Measurements from ENCODE around the gene LRRC37A3.
"Not testable (repeated sequence)": the region's sequence is repeated elsewhere in the genome, so short reads cannot be mapped to it uniquely, and the experiment has no call there.

Gene LRRC37A3

GRCh38 chr17:64919289-64920025 is at the start of gene LRRC37A3:
Gene LRRC37A3 (minus strand): TSS chr17:64919478. CDS start chr17:64897257, 22,221 bp downstream.
- DNase-seq: peak; percentile 21

DNA sequence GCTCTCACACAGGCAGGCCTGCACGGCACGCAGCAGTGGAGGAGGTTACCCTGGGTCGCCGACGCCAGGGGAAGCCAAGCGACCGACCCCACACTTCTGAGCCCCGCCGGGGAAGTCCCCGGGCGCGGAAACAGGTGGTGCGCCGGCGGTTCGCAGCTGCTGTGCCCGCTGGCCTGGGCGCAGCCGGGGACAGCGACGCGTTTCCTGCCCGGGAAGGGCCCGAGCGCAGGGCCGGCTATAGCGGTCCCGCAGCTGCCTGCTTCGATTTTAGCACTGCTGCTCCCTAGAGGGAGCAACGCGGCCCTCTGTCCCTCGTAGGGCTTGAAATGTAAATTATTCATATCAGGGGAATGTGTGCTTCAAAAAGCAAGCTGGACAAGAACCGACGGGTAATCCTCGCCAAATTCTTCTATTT is 46.6 kb upstream of the LRRC37A3 start:
- not testable (repeated sequence) for DNase-seq

DNA sequence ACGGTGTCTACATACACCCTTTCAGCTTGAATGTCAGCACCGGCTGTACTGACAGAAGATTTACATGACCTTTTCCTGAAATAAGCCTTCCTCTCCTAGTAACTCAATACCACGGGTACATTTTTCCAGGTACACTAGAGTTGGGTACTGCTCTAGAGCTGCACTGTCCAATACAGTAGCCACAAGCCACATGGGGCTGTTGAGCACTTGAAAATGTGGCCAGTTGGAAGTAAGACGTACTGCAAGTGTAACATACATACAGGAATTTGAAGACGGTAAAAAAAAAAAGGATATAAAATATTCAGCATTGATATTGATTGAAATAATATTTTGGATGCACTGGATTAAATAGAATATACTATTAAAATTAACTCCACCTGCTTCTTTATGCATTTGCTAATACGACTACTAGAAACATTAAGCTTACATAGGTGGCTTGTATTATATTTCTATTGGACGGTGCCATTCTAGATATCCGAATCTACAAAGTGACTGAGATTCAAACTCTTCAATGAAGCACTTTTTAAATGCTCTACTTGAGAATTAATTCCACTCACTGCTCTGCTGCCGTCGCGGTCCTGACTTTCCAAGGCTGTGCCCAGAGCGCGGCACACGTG is 46.1 kb upstream of the LRRC37A3 start:
- not testable (repeated sequence) for DNase-seq

DNA sequence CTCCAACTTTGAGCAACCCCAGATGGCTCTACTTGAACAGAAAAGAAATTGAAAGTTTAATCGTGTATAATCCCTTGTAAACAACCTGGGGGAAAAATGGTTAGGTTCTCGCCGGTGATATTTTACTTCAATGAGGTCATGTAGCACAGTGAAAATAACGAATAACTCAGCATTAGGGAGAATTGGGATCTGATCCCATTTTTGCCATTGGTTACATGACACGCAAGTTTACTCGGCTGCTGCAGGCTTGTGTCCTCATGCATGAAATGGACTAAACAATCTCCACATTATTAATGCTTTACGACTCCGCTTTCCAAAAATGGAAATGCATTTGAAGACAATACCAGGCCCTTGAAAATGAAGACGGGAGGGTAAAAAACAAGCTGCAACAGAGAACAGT is 45.5 kb upstream of the LRRC37A3 start:
- DNase-seq: no peak

DNA sequence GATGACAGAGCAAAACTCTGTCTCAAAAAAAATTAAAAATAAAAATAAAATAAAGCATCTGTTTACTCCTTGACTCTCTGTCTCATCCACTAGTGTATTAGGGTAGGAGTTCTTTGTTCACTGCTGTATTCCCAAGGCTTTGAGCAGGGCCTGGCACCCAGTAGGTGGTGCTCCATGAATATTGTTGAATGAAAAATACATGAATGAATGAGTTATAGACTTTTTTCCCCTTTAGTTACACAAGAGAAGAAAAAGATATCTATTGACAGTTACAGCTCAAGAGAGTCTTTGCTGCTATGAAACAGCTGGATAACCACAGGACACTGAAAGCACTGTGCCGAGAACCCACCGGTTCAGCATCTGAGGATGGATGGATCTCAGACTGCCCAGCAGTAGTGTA is 44.5 kb upstream of the LRRC37A3 start:
- not testable (repeated sequence) for DNase-seq

- peak; percentile 28 for DNase-seq
These were observed 42.5 kb upstream of the LRRC37A3 start for GRCh38 chr17:64961563-64962378.

- DNase-seq: no peak
These were observed 32.6 kb upstream of the LRRC37A3 start for GRCh38 chr17:64951877-64952276.

DNA sequence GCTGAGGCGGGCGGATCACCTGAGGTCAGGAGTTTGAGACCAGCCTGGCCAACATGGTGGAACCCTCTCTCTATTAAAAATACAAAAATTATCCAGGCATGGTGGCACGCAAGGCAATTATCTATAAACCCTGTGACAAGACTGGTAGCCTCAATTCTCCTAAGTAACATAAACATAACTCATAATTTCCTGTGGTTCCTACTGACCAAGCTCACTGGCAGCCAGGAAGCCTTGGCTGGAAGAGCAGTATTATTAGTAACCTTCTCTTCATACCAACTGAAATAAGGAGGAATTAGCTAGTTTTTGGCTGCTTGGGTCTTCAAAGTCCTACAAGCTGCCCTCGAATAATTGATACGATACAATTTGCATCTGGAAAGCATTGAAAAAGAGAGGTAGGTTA is 31.6 kb upstream of the LRRC37A3 start:
- DNase-seq: no peak

- DNase-seq: no peak
These were observed 27.9 kb upstream of the LRRC37A3 start for GRCh38 chr17:64947152-64947551.

DNA sequence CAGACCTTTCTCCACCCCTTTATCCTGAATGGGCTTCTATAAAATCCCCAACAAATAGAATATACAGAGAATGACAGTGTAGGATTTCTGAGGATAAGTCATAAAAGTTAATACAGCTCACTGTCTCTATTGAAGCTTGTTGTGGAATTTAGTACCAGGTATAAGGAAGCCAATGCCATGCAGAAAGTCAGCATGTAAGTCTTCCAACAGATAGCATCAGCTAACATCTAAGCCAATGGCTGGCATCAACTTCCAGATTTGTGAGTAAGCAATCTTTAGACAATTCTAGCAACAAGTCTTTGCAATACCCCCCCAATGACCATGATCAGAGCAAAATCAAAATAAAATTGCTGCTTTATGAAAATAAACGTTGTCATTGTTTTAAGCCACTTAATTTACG is 22.5 kb upstream of the LRRC37A3 start:
- no peak for DNase-seq

DNA sequence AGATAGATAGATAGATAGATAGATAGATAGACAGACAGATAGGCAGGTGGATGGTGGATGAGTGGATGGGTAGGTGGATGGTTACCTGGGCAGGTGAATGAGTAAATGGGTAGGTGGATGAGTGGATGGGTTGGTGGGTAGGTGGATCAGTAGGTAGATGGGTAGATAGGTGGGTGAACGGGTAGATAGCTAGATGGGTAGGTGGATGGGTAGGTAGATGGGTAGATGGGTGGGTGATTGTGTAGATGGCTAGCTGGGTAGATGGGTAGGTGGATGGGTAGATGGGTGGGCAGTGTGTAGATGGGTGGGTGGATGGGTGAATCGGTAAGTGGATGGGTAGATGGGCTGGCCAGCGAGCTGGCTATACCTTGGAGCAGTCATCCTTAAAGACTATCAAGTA is 21.8 kb upstream of the LRRC37A3 start:
- DNase-seq: no peak

DNA sequence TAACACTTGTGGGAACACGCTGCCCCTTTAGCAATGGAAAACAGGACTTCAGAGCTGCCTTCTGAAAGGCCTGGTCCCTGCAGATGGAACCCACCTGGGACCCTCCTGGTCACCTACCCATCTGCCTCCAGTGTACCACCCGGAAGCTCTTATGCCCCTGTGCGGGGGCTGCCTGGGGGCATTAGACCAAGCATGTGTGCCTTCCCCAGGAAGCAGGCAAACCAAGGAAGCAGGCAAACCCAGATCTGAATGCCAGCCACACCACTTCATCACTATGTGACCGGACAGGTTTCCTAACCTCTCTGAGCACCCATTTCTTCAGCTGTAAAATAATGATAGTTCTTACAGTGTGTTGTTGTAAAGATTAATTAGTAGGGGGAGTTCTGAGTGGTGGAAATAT is 20.8 kb upstream of the LRRC37A3 start:
- no peak for DNase-seq

- DNase-seq: no peak
These were observed 19.7 kb upstream of the LRRC37A3 start for GRCh38 chr17:64938925-64939474.

DNA sequence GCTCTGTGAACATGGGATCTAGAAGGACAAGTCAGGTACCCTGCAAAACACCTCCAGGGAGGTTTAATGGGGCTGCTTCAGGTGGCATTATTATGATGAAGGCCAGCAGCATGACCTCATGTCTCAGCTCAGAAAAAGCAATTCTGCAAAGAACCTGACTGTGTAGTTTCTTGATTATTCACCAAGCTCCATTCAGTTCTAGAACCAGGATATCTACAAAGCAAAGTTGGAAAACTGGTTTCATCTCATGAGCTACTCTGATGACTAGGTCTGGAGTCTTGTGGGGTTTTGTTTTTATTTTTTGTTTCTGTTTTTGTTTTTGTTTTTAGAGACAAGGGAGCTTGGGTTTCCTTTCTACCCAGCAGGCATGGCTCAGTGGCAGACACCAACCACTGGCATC is 19.0 kb upstream of the LRRC37A3 start:
- no peak for DNase-seq

- DNase-seq: no peak
These were observed 16.8 kb upstream of the LRRC37A3 start for GRCh38 chr17:64936117-64936516.

- not testable (repeated sequence) for DNase-seq
These were observed 15.1 kb upstream of the LRRC37A3 start for GRCh38 chr17:64934284-64934778.

GRCh38 chr17:64932850-64933249 is 13.6 kb upstream of the LRRC37A3 start:
- DNase-seq: not testable (repeated sequence)

DNA sequence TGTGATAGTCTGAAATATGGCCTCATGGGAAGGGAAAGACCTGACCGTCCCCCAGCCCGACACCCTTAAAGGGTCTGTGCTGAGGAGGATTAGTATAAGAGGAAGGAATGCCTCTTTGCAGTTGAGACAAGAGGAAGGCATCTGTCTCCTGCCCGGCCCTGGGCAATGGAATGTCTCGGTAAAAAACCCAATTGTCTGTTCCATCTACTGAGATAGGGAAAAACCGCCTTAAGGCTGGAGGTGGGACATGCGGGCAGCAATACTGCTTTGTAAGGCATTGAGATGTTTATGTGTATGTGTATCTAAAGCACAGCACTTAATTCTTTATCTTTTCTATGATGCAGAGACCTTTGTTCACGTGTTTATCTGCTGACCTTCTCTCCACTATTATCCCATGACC is 11.1 kb upstream of the LRRC37A3 start:
- not testable (repeated sequence) for DNase-seq

DNA sequence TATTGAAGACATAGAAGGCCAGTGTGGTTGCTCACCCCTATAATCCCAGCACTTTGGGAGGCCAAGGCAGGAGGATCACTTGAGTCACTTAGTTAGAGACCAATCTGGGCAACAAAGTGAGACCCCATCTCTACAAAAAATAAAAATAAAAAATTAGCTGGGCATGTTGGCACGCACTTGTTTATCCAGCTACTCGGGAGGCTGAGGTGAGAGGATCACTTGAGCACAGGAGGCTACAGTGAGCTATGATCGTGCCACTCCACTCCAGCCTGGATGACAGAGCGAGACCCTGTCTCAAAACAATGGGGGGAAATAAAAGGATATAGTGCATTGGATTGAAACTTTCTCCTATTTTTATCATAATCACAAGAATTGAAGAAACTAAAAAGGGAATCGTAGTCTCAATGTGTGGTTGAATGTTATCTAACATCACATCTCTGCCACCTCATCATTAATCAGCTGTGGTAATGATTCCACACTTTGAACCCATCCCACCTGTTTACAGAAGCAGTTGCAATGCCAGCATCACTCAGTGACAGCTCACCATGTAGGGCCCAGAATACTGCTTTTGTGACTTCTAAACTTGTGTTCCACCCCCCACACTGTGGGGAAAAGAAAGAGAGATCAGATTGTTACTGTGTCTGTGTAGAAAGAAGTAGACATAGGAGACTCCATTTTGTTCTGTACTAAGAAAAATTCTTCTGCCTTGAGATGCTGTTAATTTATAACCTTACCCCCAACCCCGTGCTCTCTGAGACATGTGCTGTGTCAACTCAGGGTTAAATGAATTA is 10.3 kb upstream of the LRRC37A3 start:
- DNase-seq: not testable (repeated sequence)

DNA sequence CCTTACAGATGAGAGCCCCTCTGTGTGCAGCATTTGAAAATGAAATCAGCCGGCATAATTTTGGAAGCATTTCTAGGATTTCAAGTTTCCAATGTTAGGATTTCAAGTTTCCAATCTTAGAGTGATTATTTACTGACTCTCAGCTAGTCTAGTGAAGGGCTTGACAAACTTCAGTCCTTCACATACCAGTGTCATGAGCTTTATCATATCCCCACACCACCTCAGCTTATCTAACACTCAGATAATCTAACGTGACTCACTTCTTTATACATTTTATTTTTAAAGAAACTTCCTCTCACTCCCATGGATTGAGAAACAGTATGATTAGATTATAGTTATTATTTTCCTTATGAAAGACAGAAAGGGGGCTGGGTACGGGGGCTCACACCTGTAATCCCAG is 9.4 kb upstream of the LRRC37A3 start:
- not testable (repeated sequence) for DNase-seq

DNA sequence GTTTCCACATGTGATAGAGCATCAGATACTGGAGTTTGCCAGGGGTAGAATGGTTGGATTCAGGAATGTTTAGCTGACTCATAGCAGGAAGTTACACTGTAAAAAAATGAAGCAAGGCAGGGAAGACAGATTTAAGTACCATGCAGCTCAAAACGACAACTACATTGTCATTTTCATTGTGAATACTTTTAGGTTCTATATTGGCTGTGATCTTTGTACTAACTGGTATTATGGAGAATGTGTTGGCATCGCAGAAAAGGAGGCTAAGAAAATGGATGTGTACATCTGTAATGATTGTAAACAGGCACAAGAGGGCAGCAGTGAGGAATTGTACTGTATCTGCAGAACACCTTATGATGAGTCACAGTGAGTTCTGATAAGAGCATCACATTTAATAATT is 8.2 kb upstream of the LRRC37A3 start:
- peak; percentile 37 for DNase-seq

GRCh38 chr17:64926430-64926829 is 7.2 kb upstream of the LRRC37A3 start:
- not testable (repeated sequence) for DNase-seq

Data from NCI-H2029 treated with DMSO at 0.1 percent for 48 hours (cell line).